ENCODE results near the gene OTOR.

OTOR gene

GRCh38 chr20:16761305-16761829 is 13.2 kb downstream of the OTOR start:
- peak; percentile 45 for DNase-seq (ENCODE audit: extremely low read depth, low read depth)
- peak; percentile 83 for TF ChIP-seq CTCF (IDR thresholded peaks at IDR 0.05; ENCODE audit: low read depth, low read length)

GRCh38 chr20:16764560-16764959 is 16.4 kb downstream of the OTOR start:
- TF ChIP-seq CTCF (IDR thresholded peaks at IDR 0.05; ENCODE audit: low read depth, low read length) = no peak
- no peak for DNase-seq (ENCODE audit: extremely low read depth, low read depth)

- no peak for TF ChIP-seq CTCF (IDR thresholded peaks at IDR 0.05; ENCODE audit: low read depth, low read length)
- DNase-seq (ENCODE audit: extremely low read depth, low read depth) = no peak
Observed at GRCh38 chr20:16771213-16771612, 23.1 kb downstream of the OTOR start.

GRCh38 chr20:16775961-16776360 is 27.8 kb downstream of the OTOR start:
- TF ChIP-seq CTCF (IDR thresholded peaks at IDR 0.05; ENCODE audit: low read depth, low read length) = no peak
- DNase-seq (ENCODE audit: extremely low read depth, low read depth) = no peak

- no peak for DNase-seq (ENCODE audit: extremely low read depth, low read depth)
- TF ChIP-seq CTCF (IDR thresholded peaks at IDR 0.05; ENCODE audit: low read depth, low read length) = no peak
Observed at GRCh38 chr20:16777126-16777525, 29.0 kb downstream of the OTOR start.

GRCh38 chr20:16778159-16778558 is 30.0 kb downstream of the OTOR start:
- no peak for TF ChIP-seq CTCF (IDR thresholded peaks at IDR 0.05; ENCODE audit: low read depth, low read length)

GRCh38 chr20:16781496-16781895 is 33.3 kb downstream of the OTOR start:
- no peak for DNase-seq (ENCODE audit: extremely low read depth, low read depth)
- TF ChIP-seq CTCF (IDR thresholded peaks at IDR 0.05; ENCODE audit: low read depth, low read length) = no peak

More at GRCh38 chr20:16778159-16778558, 30.0 kb downstream of the OTOR start:
- DNase-seq (ENCODE audit: extremely low read depth, low read depth) = no peak
